ENCODE results near the gene ASNSD1.

Gene ASNSD1

GRCh38 chr2:189633392-189633811 is 27.9 kb upstream of the ASNSD1 start:
- H3K79me2 ChIP-seq (ENCODE audit: insufficient read depth, low read length) = no peaks in the 10 kb centered on the region
- no peak overlapping the region for H3K9ac ChIP-seq (ENCODE audit: low read depth, low read length)
- no peak overlapping the region for H2AFZ ChIP-seq (ENCODE audit: low read depth, low read length)
- no peaks in the 10 kb centered on the region for H3K27me3 ChIP-seq (ENCODE audit: insufficient read depth, low read length, poor library complexity)
- no peak overlapping the region for H3K27ac ChIP-seq (ENCODE audit: low read length)
- TF ChIP-seq, protein P1, sequence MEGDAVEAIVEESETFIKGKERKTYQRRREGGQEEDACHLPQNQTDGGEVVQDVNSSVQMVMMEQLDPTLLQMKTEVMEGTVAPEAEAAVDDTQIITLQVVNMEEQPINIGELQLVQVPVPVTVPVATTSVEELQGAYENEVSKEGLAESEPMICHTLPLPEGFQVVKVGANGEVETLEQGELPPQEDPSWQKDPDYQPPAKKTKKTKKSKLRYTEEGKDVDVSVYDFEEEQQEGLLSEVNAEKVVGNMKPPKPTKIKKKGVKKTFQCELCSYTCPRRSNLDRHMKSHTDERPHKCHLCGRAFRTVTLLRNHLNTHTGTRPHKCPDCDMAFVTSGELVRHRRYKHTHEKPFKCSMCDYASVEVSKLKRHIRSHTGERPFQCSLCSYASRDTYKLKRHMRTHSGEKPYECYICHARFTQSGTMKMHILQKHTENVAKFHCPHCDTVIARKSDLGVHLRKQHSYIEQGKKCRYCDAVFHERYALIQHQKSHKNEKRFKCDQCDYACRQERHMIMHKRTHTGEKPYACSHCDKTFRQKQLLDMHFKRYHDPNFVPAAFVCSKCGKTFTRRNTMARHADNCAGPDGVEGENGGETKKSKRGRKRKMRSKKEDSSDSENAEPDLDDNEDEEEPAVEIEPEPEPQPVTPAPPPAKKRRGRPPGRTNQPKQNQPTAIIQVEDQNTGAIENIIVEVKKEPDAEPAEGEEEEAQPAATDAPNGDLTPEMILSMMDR (IDR thresholded peaks at IDR 0.05; ENCODE audit: borderline replicate concordance, extremely low read depth, low read length, poor library complexity, severe bottlenecking) = peak; percentile 59
- TF ChIP-seq EZH2 (IDR thresholded peaks at IDR 0.05; ENCODE audit: borderline replicate concordance, low read depth, low read length, severe bottlenecking) = no peak
- peak; percentile 72 for ATAC-seq (ENCODE audit: insufficient read depth, low read depth)
- no peaks in the 10 kb centered on the region for H4K20me1 ChIP-seq (ENCODE audit: insufficient read depth, low read length)
- H3K4me3 ChIP-seq (ENCODE audit: low read depth in 1 of 2, low read length in 2 of 2) = no peak overlapping the region
- H3K9me3 ChIP-seq (ENCODE audit: insufficient read depth, low read length, severe bottlenecking) = no peaks in the 10 kb centered on the region
- DNase-seq = peak; percentile 26
- H3K36me3 ChIP-seq (ENCODE audit: insufficient read depth, low read length) = no peaks in the 10 kb centered on the region
- H3K4me1 ChIP-seq (ENCODE audit: insufficient read depth, low read length) = no peaks in the 10 kb centered on the region
- no peak overlapping the region for H3K4me2 ChIP-seq (ENCODE audit: insufficient read depth, low read length)

DNA sequence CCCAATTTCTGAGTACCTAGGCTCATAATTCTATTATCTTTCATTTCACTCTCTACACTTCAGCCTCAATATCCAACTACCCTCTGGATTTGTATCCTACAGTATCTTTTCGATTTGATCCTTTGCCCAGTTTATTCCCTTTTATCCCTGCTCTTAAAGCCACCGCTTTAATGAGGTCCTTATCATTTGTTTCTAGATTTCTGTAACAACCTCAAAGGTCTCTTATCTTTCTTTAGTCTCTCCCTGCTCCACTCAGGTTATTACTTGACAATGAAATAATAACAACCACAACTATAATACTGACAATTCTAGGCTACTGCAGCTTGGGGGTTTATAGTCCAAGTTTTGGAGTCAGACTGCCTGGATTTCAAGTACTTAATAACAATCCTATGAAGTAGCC is 25.9 kb upstream of the ASNSD1 start:
- Histone ChIP-seq H4K20me1 (ENCODE audit: insufficient read depth, low read length) (no peaks in the 10 kb centered on the region), H3K4me1 (ENCODE audit: insufficient read depth, low read length) (no peaks in the 10 kb centered on the region), H3K4me3 (ENCODE audit: low read depth in 1 of 2, low read length in 2 of 2) (no peak overlapping the region), H2AFZ (ENCODE audit: low read depth, low read length) (no peak overlapping the region), H3K36me3 (ENCODE audit: insufficient read depth, low read length) (no peaks in the 10 kb centered on the region), H3K4me2 (ENCODE audit: insufficient read depth, low read length) (no peak overlapping the region), H3K9me3 (ENCODE audit: insufficient read depth, low read length, severe bottlenecking) (no peaks in the 10 kb centered on the region), H3K27me3 (ENCODE audit: insufficient read depth, low read length, poor library complexity) (no peaks in the 10 kb centered on the region), H3K27ac (ENCODE audit: low read length) (no peak overlapping the region), H3K79me2 (ENCODE audit: insufficient read depth, low read length) (no peaks in the 10 kb centered on the region), H3K9ac (ENCODE audit: low read depth, low read length) (no peak overlapping the region)
- no peak for DNase-seq
- TF ChIP-seq, protein P1 (IDR thresholded peaks at IDR 0.05; ENCODE audit: borderline replicate concordance, extremely low read depth, low read length, poor library complexity, severe bottlenecking) = no peak
- TF ChIP-seq EZH2 (IDR thresholded peaks at IDR 0.05; ENCODE audit: borderline replicate concordance, low read depth, low read length, severe bottlenecking) = no peak
- no peak for ATAC-seq (ENCODE audit: insufficient read depth, low read depth)

DNA sequence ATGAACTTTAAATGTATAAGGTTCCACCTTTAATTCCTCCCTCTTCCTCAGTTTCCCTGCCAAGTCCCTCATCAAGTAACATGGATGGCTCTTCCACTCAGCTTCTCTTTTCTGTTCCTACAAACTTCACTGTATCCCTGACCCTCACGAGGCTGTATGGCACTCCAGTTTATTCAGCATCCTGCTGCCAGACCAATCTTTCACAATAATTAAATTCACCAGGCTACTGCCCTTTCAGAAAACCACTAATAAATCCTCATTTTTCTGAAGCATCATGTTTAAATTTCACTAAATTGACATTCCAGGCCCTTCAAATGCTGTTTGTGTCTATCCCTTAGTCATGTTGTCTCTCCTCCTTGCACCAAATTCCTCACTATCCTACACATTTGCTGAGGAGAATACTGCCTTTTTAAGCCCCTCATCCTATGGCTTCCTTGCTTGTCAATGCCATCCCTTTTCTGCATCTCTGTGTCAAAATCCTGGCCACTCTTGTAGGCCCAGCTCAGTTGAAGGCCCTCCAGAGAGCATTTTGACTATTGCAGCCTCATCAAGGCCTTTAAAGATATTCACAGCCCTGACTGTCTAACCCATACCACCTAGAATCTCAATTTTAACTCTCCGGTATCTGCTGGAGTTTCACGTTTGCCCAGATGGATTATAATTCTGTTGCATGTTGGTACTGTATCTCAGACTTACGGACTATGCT is 22.8 kb upstream of the ASNSD1 start:
- no peak overlapping the region for H3K4me2 ChIP-seq (ENCODE audit: insufficient read depth, low read length)
- H3K36me3 ChIP-seq (ENCODE audit: insufficient read depth, low read length) = no peaks in the 10 kb centered on the region
- no peak overlapping the region for H2AFZ ChIP-seq (ENCODE audit: low read depth, low read length)
- DNase-seq = no peak
- H3K9ac ChIP-seq (ENCODE audit: low read depth, low read length) = no peak overlapping the region
- no peaks in the 10 kb centered on the region for H3K9me3 ChIP-seq (ENCODE audit: insufficient read depth, low read length, severe bottlenecking)
- no peaks in the 10 kb centered on the region for H3K79me2 ChIP-seq (ENCODE audit: insufficient read depth, low read length)
- H3K4me3 ChIP-seq (ENCODE audit: low read depth in 1 of 2, low read length in 2 of 2) = no peak overlapping the region
- ATAC-seq (ENCODE audit: insufficient read depth, low read depth) = no peak
- no peaks in the 10 kb centered on the region for H3K27me3 ChIP-seq (ENCODE audit: insufficient read depth, low read length, poor library complexity)
- H4K20me1 ChIP-seq (ENCODE audit: insufficient read depth, low read length) = no peaks in the 10 kb centered on the region
- H3K4me1 ChIP-seq (ENCODE audit: insufficient read depth, low read length) = no peaks in the 10 kb centered on the region
- TF ChIP-seq, protein P1 (IDR thresholded peaks at IDR 0.05; ENCODE audit: borderline replicate concordance, extremely low read depth, low read length, poor library complexity, severe bottlenecking) = no peak
- no peak for TF ChIP-seq EZH2 (IDR thresholded peaks at IDR 0.05; ENCODE audit: borderline replicate concordance, low read depth, low read length, severe bottlenecking)
- H3K27ac ChIP-seq (ENCODE audit: low read length) = no peak overlapping the region
